ENCODE data around the gene ZBTB20. TPM values are rescaled to one million over a fixed set of nuclear protein-coding genes. Genes with fewer than 3 reads are reported as not detected.

ZBTB20 gene
- total and polyA plus RNA-seq, 2 donors from 2014 or later: 0.99 to 142 TPM

GRCh38 chr3:114447950-114448479 lies 699.1 kb downstream of the ZBTB20 start:
- Histone ChIP-seq H3K4me3 (ENCODE audit: low read length in 3 of 3) (no peak overlapping the region), H3K9ac (ENCODE audit: low read length in 3 of 3) (no peak overlapping the region), H3K9me3 (ENCODE audit: control insufficient read depth in 2 of 3, insufficient read depth in 1 of 3, low read length in 3 of 3) (no peaks in the 10 kb centered on the region), H3K36me3 (ENCODE audit: control insufficient read depth in 2 of 3, insufficient read depth in 3 of 3, low read length in 3 of 3) (no peaks in the 10 kb centered on the region), H3K4me1 (ENCODE audit: control insufficient read depth in 2 of 3, insufficient read depth in 2 of 3, low read depth in 1 of 3, low read length in 3 of 3) (peaks cover 0 to 4% (median 0%) of the 10 kb centered on the region in 3 donors), H3K27ac (ENCODE audit: low read depth in 2 of 2, low read length in 2 of 2) (no peak overlapping the region), H3K27me3 (ENCODE audit: control insufficient read depth, insufficient read depth, low read length) (no peaks in the 10 kb centered on the region)
- DNase-seq (no peak), FAIRE-seq (no peak)
- intact Hi-C loops (cut with DNase I): no loop called here
- TF ChIP-seq CTCF (IDR thresholded peaks at IDR 0.05; ENCODE audit: borderline replicate concordance, extremely low read depth, insufficient read depth): no peak

- DNase-seq (no peak), FAIRE-seq (no peak)
- TF ChIP-seq CTCF (IDR thresholded peaks at IDR 0.05; ENCODE audit: borderline replicate concordance, extremely low read depth, insufficient read depth): no peak
- Histone ChIP-seq H3K27ac (ENCODE audit: low read depth in 2 of 2, low read length in 2 of 2) (no peak overlapping the region), H3K27me3 (ENCODE audit: control insufficient read depth, insufficient read depth, low read length) (no peaks in the 10 kb centered on the region), H3K4me3 (ENCODE audit: low read length in 3 of 3) (no peak overlapping the region), H3K9ac (ENCODE audit: low read length in 3 of 3) (no peak overlapping the region), H3K9me3 (ENCODE audit: control insufficient read depth in 2 of 3, insufficient read depth in 1 of 3, low read length in 3 of 3) (no peaks in the 10 kb centered on the region), H3K4me1 (ENCODE audit: control insufficient read depth in 2 of 3, insufficient read depth in 2 of 3, low read depth in 1 of 3, low read length in 3 of 3) (peaks cover 0 to 4% (median under 1%) of the 10 kb centered on the region in 3 donors), H3K36me3 (ENCODE audit: control insufficient read depth in 2 of 3, insufficient read depth in 3 of 3, low read length in 3 of 3) (no peaks in the 10 kb centered on the region)
- intact Hi-C loops (cut with DNase I): no loop called here
These were observed 699.5 kb downstream of the ZBTB20 start for GRCh38 chr3:114447545-114447944.

- Histone ChIP-seq H3K9me3 (ENCODE audit: control insufficient read depth in 2 of 3, insufficient read depth in 1 of 3, low read length in 3 of 3) (no peaks in the 10 kb centered on the region), H3K4me3 (ENCODE audit: low read length in 3 of 3) (no peak overlapping the region), H3K27me3 (ENCODE audit: control insufficient read depth, insufficient read depth, low read length) (no peaks in the 10 kb centered on the region), H3K27ac (ENCODE audit: low read depth in 2 of 2, low read length in 2 of 2) (no peak overlapping the region), H3K9ac (ENCODE audit: low read length in 3 of 3) (no peak overlapping the region), H3K36me3 (ENCODE audit: control insufficient read depth in 2 of 3, insufficient read depth in 3 of 3, low read length in 3 of 3) (no peaks in the 10 kb centered on the region), H3K4me1 (ENCODE audit: control insufficient read depth in 2 of 3, insufficient read depth in 2 of 3, low read depth in 1 of 3, low read length in 3 of 3) (peaks cover 0 to 2% (median 2%) of the 10 kb centered on the region in 3 donors)
- no peak for TF ChIP-seq CTCF (IDR thresholded peaks at IDR 0.05; ENCODE audit: borderline replicate concordance, extremely low read depth, insufficient read depth)
- intact Hi-C loops (cut with DNase I): no loop called here
- DNase-seq (no peak), FAIRE-seq (no peak)
These were observed 700.5 kb downstream of the ZBTB20 start for GRCh38 chr3:114446600-114446999.

GRCh38 chr3:114445233-114445632 lies 701.9 kb downstream of the ZBTB20 start:
- DNase-seq (no peak), FAIRE-seq (no peak)
- TF ChIP-seq CTCF (IDR thresholded peaks at IDR 0.05; ENCODE audit: borderline replicate concordance, extremely low read depth, insufficient read depth): no peak
- Histone ChIP-seq H3K27me3 (ENCODE audit: control insufficient read depth, insufficient read depth, low read length) (no peaks in the 10 kb centered on the region), H3K9me3 (ENCODE audit: control insufficient read depth in 2 of 3, insufficient read depth in 1 of 3, low read length in 3 of 3) (no peaks in the 10 kb centered on the region), H3K4me3 (ENCODE audit: low read length in 3 of 3) (no peak overlapping the region), H3K4me1 (ENCODE audit: control insufficient read depth in 2 of 3, insufficient read depth in 2 of 3, low read depth in 1 of 3, low read length in 3 of 3) (peaks cover 0 to 2% (median 0%) of the 10 kb centered on the region in 3 donors), H3K9ac (ENCODE audit: low read length in 3 of 3) (no peak overlapping the region), H3K27ac (ENCODE audit: low read depth in 2 of 2, low read length in 2 of 2) (no peak overlapping the region), H3K36me3 (ENCODE audit: control insufficient read depth in 2 of 3, insufficient read depth in 3 of 3, low read length in 3 of 3) (no peaks in the 10 kb centered on the region)
- intact Hi-C loops (cut with DNase I): no loop called here

Data from kidney (tissue), 14 donors.